ENCODE measurements around the gene SLC25A19.
"Not testable (repeated sequence)": the region's sequence is repeated elsewhere in the genome, so short reads cannot be mapped to it uniquely, and the experiment has no call there.

SLC25A19 gene

DNA sequence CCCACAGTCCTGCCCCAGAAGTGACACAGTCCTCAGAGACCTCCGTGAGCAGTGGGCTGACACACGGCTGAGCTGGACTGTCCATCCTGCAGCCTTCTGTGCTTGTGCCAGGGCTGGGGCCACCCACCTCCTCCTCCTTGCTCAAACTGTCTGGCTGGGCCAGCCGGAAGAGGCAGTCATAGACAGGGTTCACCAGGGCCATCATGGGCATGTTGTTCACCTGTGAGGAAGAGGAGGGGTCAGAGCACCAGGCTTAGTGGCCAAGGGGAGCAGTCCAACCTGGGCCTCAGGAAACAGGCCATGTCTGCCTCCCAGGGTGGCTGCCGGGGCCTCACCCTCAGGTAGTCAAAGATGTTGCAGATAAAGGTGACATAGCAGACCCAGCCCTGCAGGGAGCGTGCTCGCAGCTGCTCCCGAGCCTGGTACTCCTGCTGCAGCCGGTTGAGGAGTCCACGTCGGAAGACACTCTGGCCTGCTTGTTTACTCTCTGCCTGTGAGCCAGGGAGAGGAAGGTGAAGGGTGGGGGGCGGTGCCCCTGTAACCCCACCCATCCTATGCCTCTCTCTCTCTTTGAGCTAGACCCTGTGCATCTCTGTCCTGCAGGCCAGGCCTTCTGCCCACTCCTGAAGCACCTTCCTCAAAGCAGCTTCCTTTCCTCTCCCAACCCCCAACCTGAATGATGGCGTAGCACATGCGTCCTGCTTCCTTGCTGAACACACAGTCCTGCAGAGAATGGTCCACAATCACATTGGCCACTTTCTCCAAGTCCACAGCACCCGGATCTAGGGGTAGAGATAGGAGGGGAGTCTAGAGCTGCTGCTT, 21.6 kb downstream of the SLC25A19 start:
- no peak for DNase-seq (ENCODE audit: low read depth)

DNA sequence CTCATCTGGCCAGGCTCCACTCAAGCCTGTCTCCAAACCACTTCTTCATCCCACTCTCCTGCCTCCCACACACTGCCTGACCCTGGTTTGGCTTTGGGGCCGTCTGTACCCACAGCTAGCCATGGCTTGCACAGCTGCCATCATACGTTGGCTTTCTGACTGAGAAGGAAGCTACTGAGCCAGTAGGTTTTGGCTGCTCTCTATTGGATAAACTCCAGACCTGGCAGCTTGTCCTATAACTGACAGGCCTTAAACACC, 22.2 kb downstream of the SLC25A19 start:
- DNase-seq (ENCODE audit: low read depth), result no peak

- DNase-seq (ENCODE audit: low read depth), result no peak
These were observed 22.7 kb downstream of the SLC25A19 start for GRCh38 chr17:75266316-75267152.

DNA sequence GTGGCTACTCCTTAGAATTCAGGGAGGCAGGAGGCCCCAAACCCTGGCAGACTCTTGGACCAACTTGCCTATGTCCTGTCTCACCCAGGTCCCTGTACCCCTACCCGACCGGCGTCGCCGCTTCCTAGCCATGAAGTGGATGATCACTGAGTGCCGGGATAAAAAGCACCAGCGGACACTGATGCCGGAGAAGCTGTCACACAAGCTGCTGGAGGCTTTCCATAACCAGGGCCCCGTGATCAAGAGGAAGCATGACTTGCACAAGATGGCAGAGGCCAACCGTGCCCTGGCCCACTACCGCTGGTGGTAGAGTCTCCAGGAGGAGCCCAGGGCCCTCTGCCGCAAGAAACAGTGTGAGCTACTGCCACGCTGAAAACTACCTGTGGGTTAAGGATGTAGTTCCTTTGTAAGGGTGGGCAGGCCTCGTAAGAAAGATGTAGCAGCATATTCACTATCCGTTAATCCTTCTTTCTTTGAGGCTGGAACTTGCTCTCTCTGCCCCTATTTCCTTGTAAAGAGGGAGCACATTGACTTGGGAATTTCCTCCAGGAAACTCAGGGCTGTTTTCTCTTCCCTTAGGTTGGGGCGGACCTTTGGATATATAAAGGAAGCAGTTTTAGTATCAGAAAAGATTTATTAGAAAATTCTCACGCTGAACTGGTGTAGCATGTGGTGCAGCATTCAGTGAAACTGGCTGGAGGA, 23.5 kb downstream of the SLC25A19 start:
- no peak for DNase-seq (ENCODE audit: low read depth)

GRCh38 chr17:75263055-75263454, 26.2 kb downstream of the SLC25A19 start:
- no peak for DNase-seq (ENCODE audit: low read depth)

DNA sequence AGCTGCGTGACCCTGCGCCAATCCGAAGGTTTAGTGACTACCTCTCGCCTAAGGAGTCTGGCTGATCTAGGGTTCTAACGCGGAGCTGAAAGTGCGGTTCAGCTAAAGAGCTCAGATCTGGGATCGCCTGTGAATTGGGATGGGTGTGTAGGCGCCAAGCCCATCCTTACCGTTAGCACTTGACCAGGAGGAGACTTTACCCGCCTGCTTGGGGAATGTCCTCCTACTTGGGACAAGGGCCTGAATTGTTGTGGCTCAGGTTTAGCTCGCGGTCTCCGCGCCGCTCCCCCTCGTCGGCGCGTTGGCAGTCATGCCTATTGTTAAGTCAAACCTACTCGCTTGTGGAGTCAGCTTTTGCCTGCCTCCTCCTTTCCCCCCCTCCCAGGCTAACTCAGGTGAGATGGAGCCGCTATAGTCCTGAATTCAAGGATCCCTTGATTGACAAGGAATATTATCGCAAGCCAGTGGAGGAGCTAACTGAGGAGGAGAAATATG, 27.1 kb downstream of the SLC25A19 start:
- DNase-seq (ENCODE audit: low read depth), result no peak

- DNase-seq (ENCODE audit: low read depth), result peak; percentile 93
These were observed 27.7 kb downstream of the SLC25A19 start, which contains the start of the genes GGA3 and MRPS7 for GRCh38 chr17:75261336-75262111. GGA3 (minus strand) TSS chr17:75261606; CDS start chr17:75261587, 19 bp downstream. MRPS7 (plus strand) TSS chr17:75261879; CDS start chr17:75261901, 22 bp downstream.

DNA sequence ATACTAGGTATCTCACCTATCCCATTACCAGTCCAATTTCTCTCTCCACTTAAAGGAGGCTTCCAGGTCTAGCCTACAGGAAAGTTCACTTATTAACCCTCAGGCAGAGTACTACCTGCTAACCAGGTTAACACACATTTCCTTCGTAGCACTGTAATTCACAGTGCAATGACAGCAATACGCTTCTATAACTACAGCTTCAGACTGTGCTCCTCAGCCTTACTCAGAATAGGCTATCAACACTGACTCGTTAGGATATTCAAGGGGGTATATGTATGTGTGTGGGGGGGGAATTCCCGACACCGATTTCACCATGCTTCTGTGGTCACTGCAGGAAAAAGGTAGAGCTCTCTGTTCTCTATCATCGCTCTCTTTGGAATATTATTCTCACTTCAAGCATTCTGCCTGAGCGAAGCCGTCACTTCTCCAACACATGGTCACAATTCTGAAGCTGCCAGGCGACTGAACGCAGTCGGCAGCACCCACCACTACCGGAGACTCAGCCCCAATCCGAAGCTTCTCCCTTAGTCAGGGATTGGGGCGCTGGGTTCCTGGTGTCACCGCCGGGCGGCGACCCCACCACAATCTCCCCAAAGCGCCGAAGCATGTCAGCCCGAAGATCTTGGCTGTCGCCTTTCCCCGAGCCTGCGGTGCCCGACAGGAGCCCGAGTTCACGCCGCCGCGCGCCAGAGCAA, 28.4 kb downstream of the SLC25A19 start:
- no peak for DNase-seq (ENCODE audit: low read depth)

GRCh38 chr17:75257228-75257627, 32.0 kb downstream of the SLC25A19 start:
- DNase-seq (ENCODE audit: low read depth), result not testable (repeated sequence)

GRCh38 chr17:75255954-75256698, 33.1 kb downstream of the SLC25A19 start:
- not testable (repeated sequence) for DNase-seq (ENCODE audit: low read depth)

DNA sequence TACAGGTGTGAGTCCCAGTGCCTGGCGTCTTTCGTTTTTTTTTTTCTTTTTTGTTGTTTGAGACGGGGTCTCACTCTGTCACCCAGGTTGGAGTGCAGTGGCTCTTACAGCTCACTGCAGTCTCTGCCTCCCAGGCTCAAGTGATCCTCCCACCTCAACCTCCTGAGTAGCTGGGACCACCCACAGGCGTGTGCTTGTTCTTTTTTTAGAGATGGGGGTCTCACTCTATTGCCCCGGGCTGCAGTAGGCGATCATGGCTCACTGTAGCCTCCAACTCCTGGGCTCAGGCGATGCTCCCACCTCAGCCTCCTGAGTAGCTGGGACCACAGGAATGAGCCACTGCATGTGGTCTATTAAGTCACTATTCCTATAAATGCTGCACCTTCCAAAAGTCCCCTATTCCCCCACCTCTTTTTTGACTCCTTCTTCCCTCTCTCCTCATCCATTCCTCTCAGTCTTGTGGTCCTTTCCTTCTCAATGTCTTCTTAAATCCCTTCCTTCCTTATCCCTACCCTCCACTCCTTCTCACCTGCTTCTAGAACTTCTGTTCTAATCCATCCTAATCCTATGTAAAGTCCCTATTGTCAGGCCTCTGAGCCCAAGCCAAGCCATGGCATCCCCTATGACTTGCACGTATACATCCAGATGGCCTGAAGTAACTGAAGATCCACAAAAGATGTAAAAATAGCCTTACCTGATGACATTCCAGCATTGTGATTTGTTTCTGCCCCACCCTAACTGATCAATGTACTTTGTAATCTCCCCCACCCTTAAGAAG, 37.0 kb downstream of the SLC25A19 start:
- no peak for DNase-seq (ENCODE audit: low read depth)

DNA sequence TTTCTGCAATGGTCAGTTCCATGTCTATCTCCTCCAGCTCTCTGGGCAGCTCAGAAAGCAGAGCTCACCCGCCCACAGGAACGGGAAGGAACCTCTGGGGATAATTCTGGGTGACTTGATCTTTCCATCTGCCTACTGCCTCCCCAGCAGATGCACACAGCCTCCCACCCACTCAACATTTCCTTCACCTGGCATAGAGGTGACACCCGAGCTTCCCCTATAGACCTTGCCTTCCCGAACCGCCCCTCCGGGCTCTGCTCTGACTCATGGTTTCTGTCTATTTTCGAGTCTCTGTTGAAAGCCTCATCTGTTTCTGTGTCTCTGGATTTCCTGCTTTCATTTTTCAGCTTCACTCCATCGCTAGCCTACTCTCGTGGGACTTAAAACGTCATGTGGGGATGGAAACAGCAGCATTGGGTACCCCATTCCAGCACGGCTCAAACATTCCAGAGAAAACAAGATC, 39.2 kb downstream of the SLC25A19 start:
- peak; percentile 26 for DNase-seq (ENCODE audit: low read depth)

DNA sequence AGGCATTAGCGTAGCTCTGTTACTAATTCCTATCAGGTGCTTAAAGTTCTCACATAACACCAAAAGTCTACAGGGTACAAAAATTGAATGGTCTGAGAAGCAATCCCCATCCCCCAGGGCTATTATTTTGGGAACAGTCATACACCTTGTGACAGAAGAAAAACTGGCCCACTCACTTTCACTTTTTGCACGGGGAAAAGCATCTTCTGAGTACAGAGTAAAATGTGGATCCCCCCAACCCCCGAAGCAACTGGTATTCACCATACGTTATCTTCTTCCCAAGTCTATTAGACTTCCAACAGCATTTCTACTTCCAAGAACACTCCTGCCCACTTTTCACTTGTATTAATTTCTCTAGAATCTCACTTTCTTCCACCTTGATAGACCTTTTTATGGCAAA, 39.7 kb downstream of the SLC25A19 start:
- no peak for DNase-seq (ENCODE audit: low read depth)

DNA sequence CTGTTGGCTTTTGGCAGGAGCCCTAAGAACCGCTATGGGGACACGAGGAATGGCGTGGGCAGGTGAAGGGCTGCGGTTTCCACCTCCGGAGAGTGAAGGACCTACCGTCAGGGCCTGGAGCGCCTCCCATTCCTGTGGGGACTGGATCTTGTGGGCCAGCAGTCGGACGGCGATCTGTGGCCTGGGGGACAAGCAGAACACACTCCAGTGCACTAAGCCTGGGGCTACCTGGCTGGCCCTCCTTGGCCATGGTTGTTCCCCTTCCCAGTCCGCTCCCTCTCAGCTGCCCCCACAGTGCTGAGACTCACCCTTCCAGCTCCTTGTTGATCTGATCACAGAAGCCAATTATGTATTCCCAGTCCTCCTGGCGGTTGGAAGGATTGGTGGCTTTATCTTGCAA, 42.8 kb downstream of the SLC25A19 start:
- no peak for DNase-seq (ENCODE audit: low read depth)

- no peak for DNase-seq (ENCODE audit: low read depth)
These were observed 44.2 kb downstream of the SLC25A19 start for GRCh38 chr17:75245011-75245410.

GRCh38 chr17:75244133-75244866, 44.9 kb downstream of the SLC25A19 start:
- DNase-seq (ENCODE audit: low read depth), result no peak

DNA sequence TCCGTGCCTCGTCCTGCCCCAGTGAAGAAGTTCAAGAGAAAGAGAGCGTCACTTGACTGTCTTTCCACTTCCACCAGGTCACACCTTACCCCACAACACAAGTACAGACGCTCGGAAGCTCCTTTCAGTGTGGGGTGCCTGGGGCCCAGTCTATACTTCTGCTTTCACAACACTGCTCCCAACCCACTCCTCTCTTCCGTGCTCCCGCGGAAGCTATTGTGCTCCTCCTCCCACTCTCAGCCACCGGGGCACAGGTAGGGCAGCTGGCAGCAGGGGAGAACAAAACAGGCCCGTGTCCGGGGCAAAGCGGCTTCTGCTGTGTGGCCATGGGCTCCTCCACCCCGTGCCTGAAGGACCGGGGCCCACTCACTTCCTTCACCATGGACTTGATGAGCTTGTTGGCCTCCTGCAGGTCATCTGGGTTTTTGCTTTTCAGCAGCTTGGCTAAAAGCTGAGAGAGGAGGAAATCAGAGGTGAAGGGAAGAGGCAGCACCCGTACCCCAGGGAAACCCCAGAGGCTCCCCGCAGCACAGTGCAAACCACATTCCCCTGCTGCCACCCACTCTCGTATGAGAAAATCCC, 46.7 kb downstream of the SLC25A19 start:
- DNase-seq (ENCODE audit: low read depth), result no peak

- DNase-seq (ENCODE audit: low read depth), result peak; percentile 46
These were observed 47.2 kb downstream of the SLC25A19 start for GRCh38 chr17:75241996-75242460.
